Parietal lobe (tissue), 2 donors: Measurements from ENCODE around the gene BAG5. TPM values are rescaled to one million over a fixed set of nuclear protein-coding genes. Genes with fewer than 3 reads are reported as not detected.
A peak's percentile ranks its signal among the peaks of the same experiment; 100 is the strongest.

Source experiments
- small RNA-seq: library from RNA; depleted of rRNA; stranded (forward); fragments of <200 nt; gene quantifications from one replicate; pipeline ENCODE3, GENCODE V24; 2014; ENCODE audit warnings: low replicate concordance
- total RNA-seq: library from RNA; depleted of rRNA; stranded (reverse); fragments of >200 nt; gene quantifications from one replicate; pipeline ENCODE4 v1.2.3, GENCODE V29; 2014

The BAG5 gene, protein sequence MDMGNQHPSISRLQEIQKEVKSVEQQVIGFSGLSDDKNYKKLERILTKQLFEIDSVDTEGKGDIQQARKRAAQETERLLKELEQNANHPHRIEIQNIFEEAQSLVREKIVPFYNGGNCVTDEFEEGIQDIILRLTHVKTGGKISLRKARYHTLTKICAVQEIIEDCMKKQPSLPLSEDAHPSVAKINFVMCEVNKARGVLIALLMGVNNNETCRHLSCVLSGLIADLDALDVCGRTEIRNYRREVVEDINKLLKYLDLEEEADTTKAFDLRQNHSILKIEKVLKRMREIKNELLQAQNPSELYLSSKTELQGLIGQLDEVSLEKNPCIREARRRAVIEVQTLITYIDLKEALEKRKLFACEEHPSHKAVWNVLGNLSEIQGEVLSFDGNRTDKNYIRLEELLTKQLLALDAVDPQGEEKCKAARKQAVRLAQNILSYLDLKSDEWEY
- 31.9 TPM for total RNA-seq

DNA sequence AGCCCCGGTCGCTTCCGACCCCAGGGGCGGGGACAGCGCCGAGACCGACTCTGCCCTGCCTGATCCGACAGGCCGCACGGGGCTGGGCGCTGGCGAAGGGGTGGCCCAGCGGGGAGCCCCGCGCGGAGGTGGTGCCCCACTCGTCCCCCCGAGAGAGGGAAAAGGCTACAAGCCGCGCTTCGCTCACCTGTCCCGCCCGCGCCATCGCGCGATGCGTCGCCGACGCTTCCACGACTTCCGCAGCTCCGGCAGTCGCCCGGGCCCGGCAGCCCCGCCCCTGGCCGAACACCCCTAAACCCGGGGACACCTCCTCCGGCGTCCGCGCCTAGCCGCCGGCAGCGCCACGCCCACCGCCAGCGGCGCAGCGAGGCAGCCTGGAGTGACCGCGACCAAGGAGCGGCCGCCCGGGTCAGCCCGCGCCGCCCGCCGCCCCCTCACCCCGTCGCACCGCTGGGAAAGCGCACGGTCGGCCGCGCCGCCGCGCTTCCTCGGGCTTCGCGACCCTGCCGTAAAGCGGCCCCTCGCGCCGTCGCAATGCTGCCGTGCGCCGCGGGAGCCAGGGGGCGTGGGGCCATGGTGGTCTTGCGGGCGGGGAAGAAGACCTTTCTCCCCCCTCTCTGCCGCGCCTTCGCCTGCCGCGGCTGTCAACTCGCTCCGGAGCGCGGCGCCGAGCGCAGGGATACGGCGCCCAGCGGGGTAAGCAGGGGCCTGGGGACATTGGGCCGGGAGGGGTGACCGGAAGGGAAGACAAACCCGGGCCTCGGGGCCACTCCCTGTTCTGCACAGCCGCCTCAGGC lies at the start of gene BAG5, which contains the start of gene COA8:
BAG5 (minus strand) TSS at position 229 of the 797 bp plus-strand sequence. CDS start 1,493 bp downstream, outside the sequence.
COA8 (plus strand) TSS at position 532 of the 797 bp plus-strand sequence; CDS start at position 574, 42 bp downstream.

GRCh38 chr14:103528587-103529382 lies 33.7 kb downstream of the BAG5 start, which contains the start of gene TRMT61A:
Gene TRMT61A (plus strand): TSS chr14:103529196. CDS start chr14:103529979, 783 bp downstream.

GRCh38 chr14:103522649-103523574 lies 39.5 kb downstream of the BAG5 start, which contains the start of gene CKB:
Gene CKB (minus strand): TSS chr14:103522830. CDS start chr14:103522493, 337 bp downstream.

Small RNA genes within 50 kb of the gene (small RNA-seq; reads per million reads assigned to genes)
- gene RNU4-68P (0.40 reads per million, percentile 30 among the genes with 10 or more reads in this experiment), gene RNU7-160P (not detected)

Other genes starting within 250 kb of the BAG5 start
- 186 TPM for gene EIF5, start 228.4 kb downstream of the BAG5 start, total RNA-seq
- 223 TPM for gene MARK3, start 177.2 kb downstream of the BAG5 start, total RNA-seq
- gene CKB, start 39.8 kb downstream of the BAG5 start, total RNA-seq: 304 TPM
- gene TRMT61A, start 33.5 kb downstream of the BAG5 start, total RNA-seq: 9.4 TPM
- 31.0 TPM for gene COA8, start 303 bp upstream of the BAG5 start, total RNA-seq
- gene KLC1, start 66.6 kb upstream of the BAG5 start, total RNA-seq: 534 TPM
- gene XRCC3, start 152.8 kb upstream of the BAG5 start, total RNA-seq: 11.3 TPM
- 54.1 TPM for gene ZFYVE21, start 153.2 kb upstream of the BAG5 start, total RNA-seq